HEK293T (cell line): Measurements from ENCODE around the gene POLR3H.
A peak's percentile ranks its signal among the peaks of the same experiment; 100 is the strongest.

Experiments
- CTCF ChIA-PET: fragments of 350-600 bp; formaldehyde crosslinking; extraction: SDS; loops from one replicate; lab custom pipeline; 2021; ENCODE audit warnings: antibody characterized with exemption, inconsistent platforms; lab: Yijun Ruan, JAX
- POLR2A ChIA-PET: fragments of 350-600 bp; formaldehyde crosslinking; extraction: SDS; loops from one replicate; lab custom pipeline; 2020; ENCODE audit warnings: antibody characterized with exemption, inconsistent platforms; lab: Yijun Ruan, JAX
- DNase-seq: peaks from one replicate; pipeline ENCODE4 v3.0.0; 2012; ENCODE audit warnings: mixed read lengths; ENCODE audit errors: extremely low spot score
- ARNT ChIP-seq: fragments of 450-650 bp; IDR thresholded peaks from 2 replicates; pipeline ENCODE4 v1.6.1; 2017; ENCODE audit warnings: mild to moderate bottlenecking
- BHLHE40 ChIP-seq: fragments of 450-650 bp; IDR thresholded peaks from 2 replicates; pipeline ENCODE4 v1.6.1; 2016; ENCODE audit warnings: mild to moderate bottlenecking, moderate library complexity, borderline replicate concordance
- CTBP1 ChIP-seq: fragments of 450-650 bp; IDR thresholded peaks from 2 replicates; pipeline ENCODE4 v1.6.1; 2016; ENCODE audit warnings: borderline replicate concordance
- ELF4 ChIP-seq: fragments of 450-650 bp; IDR thresholded peaks from 2 replicates; pipeline ENCODE4 v1.6.1; 2017; ENCODE audit warnings: antibody characterized with exemption
- FOXA1 ChIP-seq: fragments of 450-650 bp; IDR thresholded peaks from 2 replicates; pipeline ENCODE4 v1.6.1; 2016; ENCODE audit warnings: mild to moderate bottlenecking
- FOXK2 ChIP-seq: fragments of 450-650 bp; IDR thresholded peaks from 2 replicates; pipeline ENCODE4 v1.6.1; 2016; ENCODE audit warnings: mild to moderate bottlenecking
- FOXM1 ChIP-seq: fragments of 450-650 bp; IDR thresholded peaks from 2 replicates; pipeline ENCODE4 v1.6.1; 2017; ENCODE audit warnings: mild to moderate bottlenecking, borderline replicate concordance
- HDGF ChIP-seq: fragments of 450-650 bp; IDR thresholded peaks from 2 replicates; pipeline ENCODE4 v1.6.1; 2017; ENCODE audit warnings: antibody characterized with exemption, borderline replicate concordance
- L3MBTL2 ChIP-seq: fragments of 450-650 bp; conservative IDR thresholded peaks from 2 replicates; pipeline ENCODE4 v1.6.1; 2016; ENCODE audit warnings: mild to moderate bottlenecking
- LEF1 ChIP-seq: fragments of 450-650 bp; IDR thresholded peaks from 2 replicates; pipeline ENCODE4 v1.6.1; 2017; ENCODE audit warnings: mild to moderate bottlenecking, borderline replicate concordance
- NFRKB ChIP-seq: fragments of 450-650 bp; IDR thresholded peaks from 2 replicates; pipeline ENCODE4 v1.6.1; 2016; ENCODE audit warnings: mild to moderate bottlenecking, moderate library complexity
- SP1 ChIP-seq: fragments of 450-650 bp; IDR thresholded peaks from 2 replicates; pipeline ENCODE4 v1.6.1; 2017
- SUZ12 ChIP-seq: fragments of 450-650 bp; IDR thresholded peaks from 2 replicates; pipeline ENCODE4 v1.6.1; 2016; ENCODE audit warnings: mild to moderate bottlenecking
- TARDBP ChIP-seq: fragments of 450-650 bp; IDR thresholded peaks from 2 replicates; pipeline ENCODE4 v1.6.1; 2016
- ZNF384 ChIP-seq: fragments of 450-650 bp; IDR thresholded peaks from 2 replicates; pipeline ENCODE4 v1.6.1; 2016
- TF ChIP-seq, protein P1 (sequence below): fragments of 450-650 bp; IDR thresholded peaks from 2 replicates; pipeline ENCODE4 v1.6.1; 2016

The POLR3H gene

DNA sequence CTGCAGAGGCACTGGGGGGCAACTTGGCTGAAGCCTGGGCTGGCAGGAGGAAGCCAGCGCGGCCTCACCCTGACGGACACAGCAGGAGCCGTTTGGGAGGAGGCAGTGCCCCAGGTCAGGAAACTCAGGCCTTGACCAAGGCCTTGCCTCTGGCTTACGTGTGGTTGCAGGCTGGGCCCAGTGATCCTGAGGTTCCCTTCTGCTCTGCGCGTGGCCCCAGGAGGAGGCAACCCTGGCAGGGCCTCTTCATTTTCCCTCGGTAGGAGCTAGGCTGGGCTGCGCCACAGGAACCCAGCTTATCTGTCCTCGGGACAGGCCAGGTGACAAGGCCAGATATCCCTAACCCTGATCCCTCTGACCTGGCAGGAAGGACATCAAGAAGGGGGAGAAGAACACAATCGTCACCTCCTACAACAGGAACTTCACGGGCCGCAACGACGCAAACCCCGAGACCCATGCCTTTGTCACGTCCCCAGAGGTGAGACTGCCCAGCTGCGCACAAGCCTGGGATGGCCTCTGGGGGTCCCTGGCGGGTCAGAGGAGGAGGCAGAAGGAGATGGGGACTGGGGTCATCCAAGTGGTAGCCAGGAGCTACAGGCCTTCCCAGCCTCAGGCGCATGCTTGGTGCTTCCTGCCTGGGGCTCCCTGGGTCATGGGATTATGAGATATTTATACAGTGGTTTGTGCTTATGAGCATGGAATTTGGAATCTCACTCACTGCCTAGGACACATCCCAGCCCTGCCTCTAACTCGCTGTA is 20.6 kb downstream of the POLR3H start:
- CTCF ChIA-PET, result no interaction called here
- no peak for TF ChIP-seq SUZ12
- TF ChIP-seq SP1, result no peak
- TF ChIP-seq, protein P1, sequence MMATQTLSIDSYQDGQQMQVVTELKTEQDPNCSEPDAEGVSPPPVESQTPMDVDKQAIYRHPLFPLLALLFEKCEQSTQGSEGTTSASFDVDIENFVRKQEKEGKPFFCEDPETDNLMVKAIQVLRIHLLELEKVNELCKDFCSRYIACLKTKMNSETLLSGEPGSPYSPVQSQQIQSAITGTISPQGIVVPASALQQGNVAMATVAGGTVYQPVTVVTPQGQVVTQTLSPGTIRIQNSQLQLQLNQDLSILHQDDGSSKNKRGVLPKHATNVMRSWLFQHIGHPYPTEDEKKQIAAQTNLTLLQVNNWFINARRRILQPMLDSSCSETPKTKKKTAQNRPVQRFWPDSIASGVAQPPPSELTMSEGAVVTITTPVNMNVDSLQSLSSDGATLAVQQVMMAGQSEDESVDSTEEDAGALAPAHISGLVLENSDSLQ, result no peak
- no peak for TF ChIP-seq BHLHE40
- TF ChIP-seq ARNT, result no peak
- no peak for TF ChIP-seq ZNF384
- no peak for TF ChIP-seq ELF4
- TF ChIP-seq FOXK2, result no peak
- no peak for TF ChIP-seq FOXA1
- TF ChIP-seq NFRKB, result no peak
- TF ChIP-seq CTBP1, result no peak
- TF ChIP-seq LEF1, result no peak
- POLR2A ChIA-PET, result no interaction called here
- DNase-seq, result no peak

DNA sequence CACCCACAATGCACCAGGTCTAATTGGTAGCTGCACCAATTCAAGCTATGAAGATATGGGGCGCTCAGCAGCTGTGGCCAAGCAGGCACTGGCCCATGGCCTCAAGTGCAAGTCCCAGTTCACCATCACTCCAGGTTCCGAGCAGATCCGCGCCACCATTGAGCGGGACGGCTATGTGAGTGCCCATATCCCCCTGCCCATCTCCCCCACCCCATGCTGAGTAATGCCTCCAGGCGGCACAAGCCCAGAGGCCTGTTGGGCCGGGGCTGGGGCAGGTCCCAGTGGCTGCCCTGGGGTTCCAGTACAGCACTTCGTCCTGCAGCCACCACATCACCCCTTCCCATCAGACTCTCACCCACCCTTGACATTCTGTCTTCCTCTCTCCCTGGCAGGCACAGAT is 21.5 kb downstream of the POLR3H start:
- POLR2A ChIA-PET, result no interaction called here
- CTCF ChIA-PET, result no interaction called here
- TF ChIP-seq ARNT (no peak), SUZ12 (no peak), ELF4 (no peak), LEF1 (no peak), HDGF (no peak), ZNF384 (no peak), BHLHE40 (no peak), FOXM1 (no peak), FOXA1 (no peak), CTBP1 (no peak), FOXK2 (no peak), TARDBP (no peak), SP1 (no peak), NFRKB (no peak), L3MBTL2 (no peak)
- TF ChIP-seq, protein P1, result no peak
- no peak for DNase-seq

DNA sequence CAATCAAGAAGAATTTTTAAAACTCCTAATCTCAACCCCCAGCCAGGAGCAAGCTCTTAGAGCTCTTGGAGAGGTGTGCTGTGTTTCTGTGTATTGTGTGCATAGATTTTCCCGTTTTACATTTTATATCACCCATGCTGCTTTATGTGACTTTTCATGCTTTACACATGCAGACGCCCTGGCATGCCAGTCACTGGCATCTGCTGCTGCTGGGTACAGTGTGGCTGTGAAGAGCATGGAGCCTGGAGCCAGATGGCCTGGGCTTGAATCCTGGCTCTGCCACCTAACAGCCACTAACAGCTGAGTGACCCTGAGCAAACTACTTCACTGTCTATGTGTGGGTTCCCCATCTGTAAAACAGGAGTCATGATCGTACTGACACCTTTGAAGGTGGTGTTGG is 23.1 kb downstream of the POLR3H start:
- no peak for DNase-seq
- TF ChIP-seq HDGF, result no peak
- TF ChIP-seq FOXA1, result no peak
- no peak for TF ChIP-seq BHLHE40
- no peak for TF ChIP-seq LEF1
- no peak for TF ChIP-seq SP1
- TF ChIP-seq FOXK2, result no peak
- ChIA-PET POLR2A (no interaction called here), CTCF (interaction anchor here (0.7 kb wide), 1 partner anchor 251 kb away, joined by 5 read pairs; no protein-coding TSS in a partner anchor)

DNA sequence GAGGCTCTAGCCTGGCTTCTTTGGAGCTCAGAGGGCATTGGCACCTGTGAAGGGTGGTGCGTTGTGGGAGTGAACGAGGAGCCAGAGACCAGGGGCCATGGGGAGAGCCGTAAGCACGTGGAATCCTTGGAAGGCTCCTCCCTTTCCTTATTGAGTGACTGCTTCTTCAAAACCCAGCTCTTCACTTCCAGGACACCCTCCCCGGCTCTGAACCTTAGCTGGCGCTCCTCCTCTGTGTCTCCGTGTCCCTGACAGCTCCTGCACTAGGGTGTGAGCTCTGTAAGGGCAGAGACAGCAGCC is 26.3 kb downstream of the POLR3H start:
- ChIA-PET POLR2A (interaction anchor here (0.8 to 2.5 kb wide), 6 partner anchors 26 to 114 kb away, joined by 3 to 11 read pairs (median 5); partner anchors contain the start of genes ACO2, PHF5A and TOB2), CTCF (interaction anchor here (0.7 to 3.9 kb wide), 10 partner anchors 9 to 632 kb away, joined by 3 to 58 read pairs (median 5); no protein-coding TSS in a partner anchor)
- TF ChIP-seq ELF4, result no peak
- no peak for DNase-seq

DNA sequence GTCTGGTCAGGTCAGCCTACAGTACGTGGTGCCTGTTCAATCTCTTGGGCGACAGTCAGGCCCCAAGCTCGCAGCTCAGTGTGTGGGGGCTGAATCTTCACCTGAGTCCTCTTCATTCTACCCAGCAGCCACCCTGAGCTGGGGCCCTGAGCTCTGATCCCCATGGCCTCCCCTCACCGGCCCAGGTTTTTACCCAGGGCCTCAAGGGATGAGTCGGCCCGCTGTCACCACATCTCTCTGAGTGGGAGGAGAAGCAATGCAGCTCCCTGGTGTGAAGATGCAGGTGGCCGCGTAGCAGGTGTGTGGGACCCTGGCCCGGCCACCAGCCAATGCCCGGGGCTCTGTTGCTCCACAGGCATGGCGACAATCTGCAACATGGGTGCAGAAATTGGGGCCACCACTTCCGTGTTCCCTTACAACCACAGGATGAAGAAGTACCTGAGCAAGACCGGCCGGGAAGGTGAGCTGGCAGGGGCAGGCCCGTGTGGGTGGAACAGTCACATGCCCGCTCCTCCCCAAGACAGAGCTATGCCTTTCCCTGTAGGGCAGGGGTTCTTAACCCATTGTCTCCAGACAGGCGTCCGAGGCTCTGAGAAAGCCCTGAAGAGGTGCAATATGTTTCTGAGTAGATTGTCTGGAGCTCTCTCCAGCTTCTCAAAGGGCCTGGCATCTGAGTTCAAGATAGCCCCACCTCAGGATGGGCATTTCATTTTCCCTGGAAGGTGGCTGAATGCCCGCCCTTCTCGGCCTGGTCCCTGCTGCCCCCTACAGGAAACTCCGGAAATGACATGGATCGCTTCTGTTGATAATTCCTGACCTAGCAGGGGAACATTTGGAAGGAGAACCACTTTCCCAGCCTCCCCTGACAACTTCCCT is 26.9 kb downstream of the POLR3H start:
- CTCF ChIA-PET, result interaction anchor here (0.8 to 3.9 kb wide), 11 partner anchors 10 to 128 kb away, joined by 3 to 58 read pairs (median 5); no protein-coding TSS in a partner anchor
- DNase-seq, result peak; percentile 81

DNA sequence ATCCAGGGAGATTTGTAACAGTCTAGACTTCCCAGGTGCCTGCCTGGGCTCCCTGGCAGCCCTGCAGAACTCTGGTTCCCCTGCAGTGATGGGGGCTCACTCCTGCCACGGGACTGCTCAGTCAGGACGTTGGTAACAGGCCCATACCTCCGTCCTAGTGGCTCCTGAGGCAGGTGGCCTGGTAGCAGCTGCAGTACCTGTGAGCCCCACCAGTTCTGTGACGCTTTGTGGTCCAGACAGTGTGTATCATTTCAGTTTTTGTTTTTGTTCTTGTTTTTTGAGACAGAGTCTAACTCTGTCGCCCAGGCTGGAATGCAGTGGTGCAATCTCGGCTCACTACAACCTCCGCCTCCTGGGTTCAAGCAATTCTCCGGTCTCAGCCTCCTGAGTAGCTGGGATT is 27.8 kb downstream of the POLR3H start:
- CTCF ChIA-PET, result interaction anchor here (1.0 to 3.9 kb wide), 3 partner anchors 14 to 113 kb away, joined by 3 to 58 read pairs (median 3); no protein-coding TSS in a partner anchor
- POLR2A ChIA-PET, result interaction anchor here (1.4 to 2.5 kb wide), 2 partner anchors 48 to 71 kb away, joined by 6 to 11 read pairs; partner anchors contain the start of genes ACO2, PHF5A and TOB2
- TF ChIP-seq L3MBTL2 (no peak), FOXK2 (no peak), CTBP1 (no peak), SUZ12 (no peak), LEF1 (no peak), ELF4 (no peak), NFRKB (no peak), FOXM1 (no peak), TARDBP (no peak), HDGF (no peak), ZNF384 (no peak)
- no peak for DNase-seq

More for the DNA sequence above, 26.9 kb downstream of the POLR3H start:
- no peak for TF ChIP-seq TARDBP
- TF ChIP-seq ELF4, result no peak
- TF ChIP-seq CTBP1, result no peak
- no peak for TF ChIP-seq LEF1
- no peak for TF ChIP-seq SP1
- POLR2A ChIA-PET, result interaction anchor here (0.8 to 2.5 kb wide), 6 partner anchors 26 to 114 kb away, joined by 3 to 11 read pairs (median 5); partner anchors contain the start of genes ACO2, PHF5A and TOB2
